Measurements from ENCODE around the gene USP31. TPM values are rescaled to one million over a fixed set of nuclear protein-coding genes. Genes with fewer than 3 reads are reported as not detected.

Gene USP31
- total and polyA plus RNA-seq, 11 donors = 9.2 to 49.9 (median 23.8) TPM

DNA sequence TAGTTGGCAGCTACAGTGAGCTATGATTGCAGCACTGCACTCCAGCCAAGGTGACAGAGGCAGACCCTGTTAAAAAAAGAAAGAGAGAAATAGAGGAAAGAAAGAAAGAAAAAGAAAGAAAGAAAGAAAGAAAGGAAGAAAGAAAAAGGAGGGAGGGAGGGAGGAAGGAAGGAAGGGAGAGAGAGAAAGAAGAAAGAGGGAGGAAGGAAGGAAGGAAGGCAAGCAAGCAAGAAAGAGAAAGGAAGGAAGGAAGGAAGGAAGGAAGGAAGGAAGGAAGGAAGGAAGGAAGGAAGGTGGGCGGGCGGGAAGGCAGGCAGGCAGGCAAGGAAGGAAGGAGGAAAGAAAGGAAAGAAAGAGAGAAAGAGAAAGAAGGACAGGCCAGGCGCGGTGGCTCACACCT, 32.3 kb upstream of the USP31 start:
- Histone ChIP-seq H3K4me1 (peaks cover 0 to 28% (median 12%) of the 10 kb centered on the region in 12 donors), H3K27me3 (peaks cover 10 to 58% (median 34%) of the 10 kb centered on the region in 9 donors), H3K27ac (no peak overlapping the region), H3K36me3 (no peaks in the 10 kb centered on the region), H3K4me3 (no peak overlapping the region), H3K9me3 (no peaks in the 10 kb centered on the region)
- no peak for ATAC-seq
- intact Hi-C loops (cut with DNase I) = loop anchor here in 4 of 10 donors (10.0 kb wide), 4 partner anchors 63 to 287 kb away; no protein-coding TSS in a partner anchor
- no peak for TF ChIP-seq POLR2A (IDR thresholded peaks at IDR 0.05)
- TF ChIP-seq, protein P1, sequence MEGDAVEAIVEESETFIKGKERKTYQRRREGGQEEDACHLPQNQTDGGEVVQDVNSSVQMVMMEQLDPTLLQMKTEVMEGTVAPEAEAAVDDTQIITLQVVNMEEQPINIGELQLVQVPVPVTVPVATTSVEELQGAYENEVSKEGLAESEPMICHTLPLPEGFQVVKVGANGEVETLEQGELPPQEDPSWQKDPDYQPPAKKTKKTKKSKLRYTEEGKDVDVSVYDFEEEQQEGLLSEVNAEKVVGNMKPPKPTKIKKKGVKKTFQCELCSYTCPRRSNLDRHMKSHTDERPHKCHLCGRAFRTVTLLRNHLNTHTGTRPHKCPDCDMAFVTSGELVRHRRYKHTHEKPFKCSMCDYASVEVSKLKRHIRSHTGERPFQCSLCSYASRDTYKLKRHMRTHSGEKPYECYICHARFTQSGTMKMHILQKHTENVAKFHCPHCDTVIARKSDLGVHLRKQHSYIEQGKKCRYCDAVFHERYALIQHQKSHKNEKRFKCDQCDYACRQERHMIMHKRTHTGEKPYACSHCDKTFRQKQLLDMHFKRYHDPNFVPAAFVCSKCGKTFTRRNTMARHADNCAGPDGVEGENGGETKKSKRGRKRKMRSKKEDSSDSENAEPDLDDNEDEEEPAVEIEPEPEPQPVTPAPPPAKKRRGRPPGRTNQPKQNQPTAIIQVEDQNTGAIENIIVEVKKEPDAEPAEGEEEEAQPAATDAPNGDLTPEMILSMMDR (IDR thresholded peaks at IDR 0.05) = no peak
- WGBS, 4 donors = 78 to 87% (median 84%) methylated on average over 4 of the region's 4 CpGs
- no peak for DNase-seq

DNA sequence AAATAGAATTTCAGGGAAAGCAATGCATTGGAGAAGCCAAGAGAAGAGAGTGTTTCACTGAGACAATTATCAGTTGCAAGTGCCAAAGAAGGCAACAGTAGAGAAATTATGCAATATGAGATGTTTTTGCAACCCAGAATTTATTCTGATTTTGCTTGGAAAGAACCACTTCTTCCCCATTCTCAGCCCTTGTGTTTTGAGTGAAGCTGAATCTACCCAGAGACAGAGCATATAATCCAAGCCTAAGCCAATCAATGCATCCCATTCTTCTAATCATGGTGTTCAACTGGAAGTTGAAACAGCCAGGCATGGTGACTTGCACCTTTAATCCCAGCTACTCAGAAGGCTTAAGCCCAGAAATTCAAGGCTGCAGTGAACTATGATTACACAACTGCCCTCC, 26.4 kb upstream of the USP31 start:
- ATAC-seq (no peak), DNase-seq (no peak)
- Histone ChIP-seq H3K9me3 (no peaks in the 10 kb centered on the region), H3K4me3 (no peak overlapping the region), H3K27me3 (peaks cover 0 to 30% (median 8%) of the 10 kb centered on the region in 9 donors), H3K27ac (no peak overlapping the region), H3K4me1 (no peaks in the 10 kb centered on the region), H3K36me3 (no peaks in the 10 kb centered on the region)
- TF ChIP-seq POLR2A (IDR thresholded peaks at IDR 0.05) = no peak
- TF ChIP-seq, protein P1 (IDR thresholded peaks at IDR 0.05) = no peak
- intact Hi-C loops (cut with DNase I) = no loop called here

DNA sequence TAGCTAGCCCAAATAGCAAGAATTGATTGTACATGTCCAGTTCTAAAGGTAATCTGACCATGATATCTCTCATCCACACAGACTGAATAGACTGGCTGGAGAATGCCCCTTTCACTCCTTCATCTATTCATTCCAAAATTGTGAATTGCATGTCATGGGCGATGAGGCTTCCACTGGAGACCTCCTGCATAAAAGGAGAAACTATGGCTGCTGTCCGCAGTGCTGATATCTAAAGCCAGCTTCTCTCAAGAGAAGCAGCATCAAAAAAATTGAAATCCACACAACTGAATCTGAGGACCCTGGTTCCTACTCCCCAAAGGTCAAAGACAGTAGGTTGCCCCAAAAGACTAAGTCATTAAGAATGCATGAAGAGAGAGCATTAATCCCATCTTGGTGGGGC, 25.4 kb upstream of the USP31 start:
- H3K9me3 ChIP-seq = no peaks in the 10 kb centered on the region
- peaks cover 0 to 28% (median 3%) of the 10 kb centered on the region in 9 donors for H3K27me3 ChIP-seq
- H3K36me3 ChIP-seq = no peaks in the 10 kb centered on the region
- H3K27ac ChIP-seq = no peak overlapping the region
- no peak overlapping the region for H3K4me3 ChIP-seq
- no peak for ATAC-seq
- 28 to 38% (median 35%) methylated on average over 2 of the region's 2 CpGs for WGBS, 4 donors
- no peaks in the 10 kb centered on the region for H3K4me1 ChIP-seq
- DNase-seq = no peak
- TF ChIP-seq POLR2A (IDR thresholded peaks at IDR 0.05) = no peak
- TF ChIP-seq, protein P1 (IDR thresholded peaks at IDR 0.05) = no peak
- intact Hi-C loops (cut with DNase I) = no loop called here

DNA sequence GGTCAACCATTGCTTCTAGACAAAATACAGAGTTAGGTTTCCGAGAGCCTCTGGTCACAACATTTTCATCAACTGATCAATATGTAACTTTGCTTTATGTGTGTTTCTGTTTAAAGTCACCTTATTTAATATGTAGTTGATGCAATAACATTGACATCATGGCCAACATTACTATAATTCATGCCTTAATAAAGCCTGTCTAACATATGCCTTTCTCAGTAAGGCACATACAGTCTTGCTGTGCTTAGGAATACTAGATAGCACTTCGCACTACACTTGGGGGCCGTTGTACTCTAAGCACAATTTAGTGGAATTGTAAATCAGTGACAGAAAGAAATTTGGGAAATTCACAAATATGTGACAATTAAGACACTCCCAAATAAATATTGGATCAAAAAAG, 23.7 kb upstream of the USP31 start:
- DNase-seq (no peak), ATAC-seq (no peak)
- intact Hi-C loops (cut with DNase I) = no loop called here
- Histone ChIP-seq H3K9me3 (no peaks in the 10 kb centered on the region), H3K4me3 (no peak overlapping the region), H3K4me1 (no peaks in the 10 kb centered on the region), H3K36me3 (no peaks in the 10 kb centered on the region), H3K27ac (no peak overlapping the region), H3K27me3 (peaks cover 0 to 28% (median 3%) of the 10 kb centered on the region in 9 donors)
- WGBS, 4 donors = 60 to 91% (median 89%) methylated on average over 3 of the region's 3 CpGs
- TF ChIP-seq POLR2A (IDR thresholded peaks at IDR 0.05) = no peak

DNA sequence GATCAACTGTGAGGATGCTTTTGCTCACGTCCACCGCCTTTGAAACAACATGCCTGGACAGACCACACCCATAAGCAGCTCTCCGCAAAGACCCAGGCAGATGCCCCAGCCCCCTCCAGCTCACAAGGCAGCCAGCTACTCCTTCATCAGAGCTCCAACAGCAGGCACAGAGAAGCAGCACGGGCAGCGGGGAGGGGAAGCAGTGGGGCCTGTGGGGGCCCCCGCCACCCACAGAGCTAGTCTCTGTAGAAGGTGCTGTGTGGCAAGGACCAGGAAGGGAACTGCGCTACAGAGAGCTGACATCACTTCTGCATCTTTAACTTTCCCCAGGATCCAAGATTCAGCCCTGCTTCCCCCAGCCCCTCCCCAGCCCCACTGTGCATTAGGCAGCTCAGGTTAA, 23.3 kb upstream of the USP31 start:
- no peak overlapping the region for H3K27ac ChIP-seq
- H3K36me3 ChIP-seq = no peaks in the 10 kb centered on the region
- H3K27me3 ChIP-seq = peaks cover 0 to 26% (median 3%) of the 10 kb centered on the region in 9 donors
- no peaks in the 10 kb centered on the region for H3K9me3 ChIP-seq
- H3K4me1 ChIP-seq = no peaks in the 10 kb centered on the region
- intact Hi-C loops (cut with DNase I) = no loop called here
- WGBS, 4 donors = 36 to 46% (median 41%) methylated on average over 7 of the region's 7 CpGs
- DNase-seq = no peak
- no peak for ATAC-seq
- TF ChIP-seq, protein P1 (IDR thresholded peaks at IDR 0.05) = no peak
- no peak overlapping the region for H3K4me3 ChIP-seq
